DND-41 (cell line): ENCODE data around the gene CPXM1.

Source experiments
- ATAC-seq: fragments of 200-7000 bp; cut with Tn5 transposase; 3 replicates; pipeline ENCODE4 v1.9.1; 2021; ENCODE audit warnings: low read depth; ENCODE audit not compliant: insufficient read depth
- DNase-seq: peaks from one replicate; pipeline ENCODE4 v3.0.0-alpha.2; 2020
- H2AFZ ChIP-seq: 2 replicates; pipeline ENCODE4 v1.6.0; 2012; ENCODE audit warnings: low read depth, low read length
- H3K27ac ChIP-seq: 2 replicates; pipeline ENCODE4 v1.5.1; 2012; ENCODE audit warnings: low read length, inconsistent platforms
- H3K27me3 ChIP-seq: fragments of 200-600 bp; sonication (generic); 2 replicates; pipeline ENCODE4 v1.6.0; 2012; ENCODE audit warnings: low read length, mild to moderate bottlenecking, inconsistent platforms; ENCODE audit not compliant: insufficient read depth, poor library complexity
- H3K36me3 ChIP-seq: 2 replicates; pipeline ENCODE4 v1.5.1; 2012; ENCODE audit warnings: low read length, inconsistent platforms; ENCODE audit not compliant: insufficient read depth
- H3K4me1 ChIP-seq: 2 replicates; pipeline ENCODE4 v1.5.1; 2012; ENCODE audit warnings: mild to moderate bottlenecking, low read length; ENCODE audit not compliant: insufficient read depth
- H3K4me2 ChIP-seq: 2 replicates; pipeline ENCODE4 v1.6.0; 2012; ENCODE audit warnings: mild to moderate bottlenecking, moderate library complexity, low read length, inconsistent platforms; ENCODE audit not compliant: insufficient read depth
- H3K4me3 ChIP-seq, 2 experiments: fragments of 200-600 bp in 1 of 2; shearing (Covaris generic) in 1 of 2; 2 replicates each; pipeline ENCODE4 v1.5.1; 2012 to 2016; ENCODE audit warnings: inconsistent platforms in 2 of 2, low read length in 2 of 2, mild to moderate bottlenecking in 2 of 2, low read depth in 1 of 2, moderate library complexity in 1 of 2
- H3K79me2 ChIP-seq: 2 replicates; pipeline ENCODE4 v1.6.0; 2012; ENCODE audit warnings: low read length, inconsistent platforms; ENCODE audit not compliant: insufficient read depth
- H3K9ac ChIP-seq: 2 replicates; pipeline ENCODE4 v1.6.0; 2012; ENCODE audit warnings: low read depth, mild to moderate bottlenecking, inconsistent platforms, low read length, moderate library complexity
- H3K9me3 ChIP-seq: 2 replicates; pipeline ENCODE4 v1.5.1; 2012; ENCODE audit warnings: low read length, moderate library complexity, mild to moderate bottlenecking, inconsistent platforms; ENCODE audit not compliant: insufficient read depth, severe bottlenecking
- H4K20me1 ChIP-seq: 2 replicates; pipeline ENCODE4 v1.6.0; 2012; ENCODE audit warnings: low read length; ENCODE audit not compliant: insufficient read depth
- CTCF ChIP-seq: IDR thresholded peaks from 2 replicates; pipeline ENCODE4 v1.5.1; 2012; ENCODE audit warnings: borderline replicate concordance, low read length, moderate library complexity, mild to moderate bottlenecking; ENCODE audit not compliant: poor library complexity, severe bottlenecking; ENCODE audit errors: extremely low read depth
- EZH2 ChIP-seq: IDR thresholded peaks from 3 replicates; pipeline ENCODE4 v1.6.1; 2012; ENCODE audit warnings: borderline replicate concordance, low read depth, mild to moderate bottlenecking, moderate library complexity, low read length, inconsistent platforms; ENCODE audit not compliant: severe bottlenecking

CPXM1 gene

GRCh38 chr20:2748551-2749342 is 51.7 kb downstream of the CPXM1 start:
- Histone ChIP-seq H3K9me3 (no peaks in the 10 kb centered on the region), H3K9ac (no peak overlapping the region), H2AFZ (no peak overlapping the region), H3K4me1 (no peaks in the 10 kb centered on the region), H3K27ac (no peak overlapping the region), H3K4me2 (no peak overlapping the region), H4K20me1 (peaks cover 13% of the 10 kb centered on the region), H3K36me3 (no peaks in the 10 kb centered on the region), H3K79me2 (no peaks in the 10 kb centered on the region), H3K4me3 (no peak overlapping the region), H3K27me3 (peaks cover 22% of the 10 kb centered on the region)
- DNase-seq (no peak), ATAC-seq (no peak)
- TF ChIP-seq CTCF (no peak), EZH2 (no peak)

- Histone ChIP-seq H3K9me3 (no peaks in the 10 kb centered on the region), H4K20me1 (peaks cover 9% of the 10 kb centered on the region; the same call in 1 of the 2 replicates), H3K27ac (no peak overlapping the region), H3K4me3 (no peak overlapping the region), H3K36me3 (no peaks in the 10 kb centered on the region), H3K4me2 (no peak overlapping the region), H3K79me2 (no peaks in the 10 kb centered on the region), H2AFZ (no peak overlapping the region), H3K4me1 (no peaks in the 10 kb centered on the region), H3K27me3 (peaks cover 24% of the 10 kb centered on the region), H3K9ac (no peak overlapping the region)
- TF ChIP-seq CTCF (no peak), EZH2 (no peak)
- DNase-seq: no peak
- ATAC-seq: no peak
Measured at GRCh38 chr20:2747676-2748235, 52.7 kb downstream of the CPXM1 start.

- ATAC-seq (no peak), DNase-seq (no peak)
- Histone ChIP-seq H3K4me3 (no peak overlapping the region), H3K79me2 (no peaks in the 10 kb centered on the region), H3K4me1 (no peaks in the 10 kb centered on the region), H3K9ac (no peak overlapping the region), H3K9me3 (no peaks in the 10 kb centered on the region), H3K4me2 (no peak overlapping the region), H3K27me3 (peaks cover 24% of the 10 kb centered on the region), H4K20me1 (peaks cover 9% of the 10 kb centered on the region; the same call in 1 of the 2 replicates), H3K36me3 (no peaks in the 10 kb centered on the region), H2AFZ (no peak overlapping the region), H3K27ac (no peak overlapping the region)
- TF ChIP-seq EZH2 (no peak), CTCF (no peak)
Measured at GRCh38 chr20:2746636-2747265, 53.7 kb downstream of the CPXM1 start.
